K562 (cell line): ENCODE results near the gene CDC14A. TPM values are rescaled to one million over a fixed set of nuclear protein-coding genes. Genes with fewer than 3 reads are reported as not detected.

ENCODE experiments used
- ATAC-seq: fragments of 200-7000 bp; cut with Tn5 transposase; 3 replicates; pipeline ENCODE4 v1.9.1; 2020; ENCODE audit warnings: moderate library complexity
- BruUV-seq: library from RNA; stranded (reverse); fragments of 400-500 nt; replicated peaks from 2 replicates; lab custom pipeline; 2021; lab: Mats Ljungman, UMichigan
- CTCF ChIA-PET: fragments of 300-600 bp; formaldehyde crosslinking; extraction: SDS; loops from one replicate; lab custom pipeline; 2021; ENCODE audit warnings: low intra/inter-chr PET ratio; lab: Yijun Ruan, JAX
- POLR2A ChIA-PET: fragments of 300-600, 350-650 bp; sonication (Branson Sonifier 250); formaldehyde crosslinking; extraction: SDS; loops from one replicate; lab custom pipeline; 2021; ENCODE audit warnings: antibody characterized with exemption, inconsistent platforms; lab: Yijun Ruan, JAX
- DNase-seq, 4 experiments: peaks; one replicate each; pipeline versions ENCODE4 v3.0.0 to v3.0.0-alpha.2; 2011 to 2018; ENCODE audit warnings: low spot score in 3 of 4, mixed read lengths in 3 of 4; ENCODE audit errors: extremely low read depth in 1 of 4
- FAIRE-seq: peaks from 2 replicates; lab custom pipeline; 2011; peaks lifted over from hg19 to GRCh38; lab: Jason Lieb, UNC
- H2AFZ ChIP-seq: 2 replicates; pipeline ENCODE4 v1.6.0; 2011; ENCODE audit warnings: low read depth, low read length, control low read depth, inconsistent platforms
- H3K27ac ChIP-seq: fragments of 200-600 bp; 3 replicates; pipeline ENCODE4 v1.8.0; 2011; ENCODE audit warnings: low read depth, mild to moderate bottlenecking, control low read depth, inconsistent platforms, low read length, moderate library complexity, mixed read lengths; ENCODE audit errors: extremely low read depth
- H3K27me3 ChIP-seq, 2 experiments: fragments of 300-600 bp in 1 of 2; 2 replicates in 1 of 2; 3 replicates in 1 of 2; pipeline versions ENCODE4 v1.6.0 to v1.8.0; 2011; ENCODE audit warnings: inconsistent platforms in 2 of 2, low read length in 2 of 2, mild to moderate bottlenecking in 1 of 2, mixed read lengths in 1 of 2, moderate library complexity in 1 of 2; ENCODE audit not compliant: control insufficient read depth in 2 of 2, insufficient read depth in 2 of 2
- H3K36me3 ChIP-seq: fragments of 300-600 bp; 3 replicates; pipeline ENCODE4 v1.8.0; 2011; ENCODE audit warnings: mild to moderate bottlenecking, low read length, inconsistent platforms; ENCODE audit not compliant: control insufficient read depth, insufficient read depth
- H3K4me1 ChIP-seq, 2 experiments: fragments of 200-600 bp in 1 of 2; replicated peaks in 1 of 2; 2 replicates in 1 of 2; 3 replicates in 1 of 2; pipeline versions ENCODE4 v1.5.1 to v1.8.0; 2011; ENCODE audit warnings: inconsistent platforms in 2 of 2, low read length in 2 of 2, mild to moderate bottlenecking in 1 of 2, mixed read lengths in 1 of 2, moderate library complexity in 1 of 2; ENCODE audit not compliant: control insufficient read depth in 2 of 2, insufficient read depth in 2 of 2
- H3K4me2 ChIP-seq: 2 replicates; pipeline ENCODE4 v1.6.1; 2011; ENCODE audit warnings: low read length, control low read depth, inconsistent platforms, mixed read lengths; ENCODE audit not compliant: insufficient read depth
- H3K4me3 ChIP-seq: fragments of 200-600 bp; sonication (generic), shearing (Covaris generic); 2 replicates; pipeline ENCODE4 v1.5.1; 2016; ENCODE audit warnings: control low read depth, inconsistent platforms
- H3K79me2 ChIP-seq: fragments of 200-600 bp; 3 replicates; pipeline ENCODE4 v1.8.0; 2011; ENCODE audit warnings: low read length, inconsistent platforms; ENCODE audit not compliant: control insufficient read depth, insufficient read depth
- H3K9ac ChIP-seq, 2 experiments: 2 replicates each; pipeline versions ENCODE4 v1.6.0 to v1.6.1; 2011; ENCODE audit warnings: low read depth in 2 of 2, low read length in 2 of 2, control low read depth in 1 of 2, inconsistent platforms in 1 of 2, mild to moderate bottlenecking in 1 of 2, mixed read lengths in 1 of 2; ENCODE audit not compliant: insufficient read depth in 1 of 2
- H3K9me1 ChIP-seq: one replicate; pipeline ENCODE4 v1.6.0; 2011; ENCODE audit warnings: inconsistent platforms, mild to moderate bottlenecking, low read length, moderate library complexity; ENCODE audit not compliant: control insufficient read depth, insufficient read depth
- H3K9me3 ChIP-seq: replicated peaks from 2 replicates; pipeline ENCODE4 v1.5.1; 2011; ENCODE audit warnings: low read depth, low read length, inconsistent platforms; ENCODE audit not compliant: control insufficient read depth, insufficient read depth
- H4K20me1 ChIP-seq: replicated peaks from 2 replicates; pipeline ENCODE4 v1.6.1; 2011; ENCODE audit warnings: low read length, inconsistent platforms, mixed read lengths; ENCODE audit not compliant: control insufficient read depth, insufficient read depth
- POLR2AphosphoS5 ChIP-seq: IDR thresholded peaks from 2 replicates; pipeline ENCODE4 v1.6.1; 2011; ENCODE audit warnings: mild to moderate bottlenecking, low read depth, low read length, moderate library complexity; ENCODE audit not compliant: control insufficient read depth, insufficient read depth
- RBM25 ChIP-seq: fragments of 200-400 bp; formaldehyde crosslinking; IDR thresholded peaks from 2 replicates; pipeline ENCODE4 v1.6.1; 2018; ENCODE audit warnings: low read length, low read depth, moderate library complexity; ENCODE audit not compliant: severe bottlenecking
- RREB1 ChIP-seq: fragments of 250-450 bp; sonication (Bioruptor Pico); IDR thresholded peaks from 2 replicates; pipeline ENCODE4 v1.4.0; 2020
- SMARCA4 ChIP-seq: fragments of 450-650 bp; IDR thresholded peaks from 2 replicates; pipeline ENCODE4 v1.6.1; 2016
- U2AF2 ChIP-seq: fragments of 200-400 bp; formaldehyde crosslinking; optimal IDR thresholded peaks from 2 replicates; pipeline ENCODE3; 2017; ENCODE audit warnings: low read depth, mild to moderate bottlenecking, low read length
- ZNF41 ChIP-seq: fragments of 250-450 bp; sonication (Bioruptor Pico); conservative IDR thresholded peaks from 2 replicates; pipeline ENCODE4 v1.4.0; 2020; ENCODE audit warnings: mild to moderate bottlenecking
- WGBS: fragments of 100-300 bp; shearing (Covaris generic); methylation state at CpG from one replicate; pipeline ENCODE4 v1.1.6; 2016; ENCODE audit warnings: low coverage, mixed read lengths; ENCODE audit not compliant: insufficient coverage; ENCODE audit errors: missing lambda C conversion rate; 5-methylcytosine and 5-hydroxymethylcytosine counted together
- in situ Hi-C: fragments of 300-500 bp; cut with MboI; formaldehyde crosslinking; loops from 4 replicates; pipeline ENCODE4 v1.15.0; 2018; ENCODE audit warnings: inconsistent platforms, mixed read lengths
- intact Hi-C: fragments of 100-400 bp; cut with micrococcal nuclease; formaldehyde crosslinking; loops from 2 replicates; pipeline ENCODE4 v1.14.2; 2022
- polyA plus RNA-seq, 8 experiments: library from polyadenylated mRNA; depleted of rRNA in 4 of 8; stranded (reverse) in 5 of 8; unstranded in 3 of 8; fragments of >200 nt; fragmentation: Nextera tagmentation in 2 of 8; fragmentation: Illumina TruSeq in 1 of 8; extraction: Ambion mirVana in 2 of 8; extraction: Trizol in 1 of 8; gene quantifications; 2 replicates each; pipeline versions ENCODE4 v1.2.1 to v1.2.3, GENCODE V29; 2011 to 2014; ENCODE audit warnings: inconsistent platforms in 1 of 8, missing spikeins in 1 of 8
- total RNA-seq, 7 experiments: library from RNA; depleted of rRNA in 6 of 7; stranded (reverse); fragments of >200 nt in 6 of 7; fragmentation: Illumina TruSeq in 2 of 7; extraction: Trizol in 2 of 7; gene quantifications; 2 replicates each; pipeline versions ENCODE4 v1.2.1 to v1.2.3, GENCODE V29; 2011 to 2021; ENCODE audit warnings: low replicate concordance in 1 of 7
- TF ChIP-seq, protein P1 (sequence below): fragments of 450-650 bp; IDR thresholded peaks from 2 replicates; pipeline ENCODE4 v1.6.1; 2016

CDC14A gene
- total and polyA plus RNA-seq, 9 of the 15 experiments (the other 6 are each of a cell fraction or from before 2014, with no cell fraction given), result 17.0 to 74.3 (median 33.4) TPM

GRCh38 chr1:100325415-100326324, 26.6 kb upstream of the CDC14A start:
- Histone ChIP-seq H3K9me3 (no peaks in the 10 kb centered on the region), H3K27me3 (no peaks in the 10 kb centered on the region), H4K20me1 (no peaks in the 10 kb centered on the region), H3K9ac (peak overlapping the region; percentile 54 to 70; a peak in 3 of 4 replicates), H2AFZ (peak overlapping the region; percentile 95), H3K36me3 (no peaks in the 10 kb centered on the region), H3K27ac (peak overlapping the region; percentile 60), H3K79me2 (no peaks in the 10 kb centered on the region), H3K9me1 (no peaks in the 10 kb centered on the region), H3K4me2 (peak overlapping the region; percentile 66), H3K4me3 (0 out of 2 replicates have a peak overlapping the region, but pooled peaks have one; percentile 10), H3K4me1 (peaks cover 7 to 27% of the 10 kb centered on the region in 2 experiments)
- intact Hi-C loops (no loop called here), in situ Hi-C loops (no loop called here)
- ChIA-PET CTCF (no interaction called here), POLR2A (interaction anchor here (0.8 to 1.6 kb wide), 4 partner anchors 12 to 37 kb away, joined by 3 to 5 read pairs (median 4); partner anchors contain the start of gene CDC14A)
- DNase-seq, result peak in 2 of 4 experiments; percentile 45 to 51
- BruUV-seq, result TSS peak; percentile 73
- ATAC-seq, result peak; percentile 75
- 3% methylated on average over 7 of the region's 7 CpGs for WGBS
- FAIRE-seq, result peak; percentile 65
- TF ChIP-seq ZNF41 (no peak), RBM25 (peak; percentile 9), SMARCA4 (peak; percentile 27; the same call in 1 of the 2 replicates), U2AF2 (no peak), RREB1 (CRISPR knock-in tag) (no peak), POLR2AphosphoS5 (no peak)
- TF ChIP-seq, protein P1, sequence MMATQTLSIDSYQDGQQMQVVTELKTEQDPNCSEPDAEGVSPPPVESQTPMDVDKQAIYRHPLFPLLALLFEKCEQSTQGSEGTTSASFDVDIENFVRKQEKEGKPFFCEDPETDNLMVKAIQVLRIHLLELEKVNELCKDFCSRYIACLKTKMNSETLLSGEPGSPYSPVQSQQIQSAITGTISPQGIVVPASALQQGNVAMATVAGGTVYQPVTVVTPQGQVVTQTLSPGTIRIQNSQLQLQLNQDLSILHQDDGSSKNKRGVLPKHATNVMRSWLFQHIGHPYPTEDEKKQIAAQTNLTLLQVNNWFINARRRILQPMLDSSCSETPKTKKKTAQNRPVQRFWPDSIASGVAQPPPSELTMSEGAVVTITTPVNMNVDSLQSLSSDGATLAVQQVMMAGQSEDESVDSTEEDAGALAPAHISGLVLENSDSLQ, result peak; percentile 83
